Measurements from ENCODE around the gene FA2H.
"Not testable (repeated sequence)": the region's sequence is repeated elsewhere in the genome, so short reads cannot be mapped to it uniquely, and the experiment has no call there.

The FA2H gene

DNA sequence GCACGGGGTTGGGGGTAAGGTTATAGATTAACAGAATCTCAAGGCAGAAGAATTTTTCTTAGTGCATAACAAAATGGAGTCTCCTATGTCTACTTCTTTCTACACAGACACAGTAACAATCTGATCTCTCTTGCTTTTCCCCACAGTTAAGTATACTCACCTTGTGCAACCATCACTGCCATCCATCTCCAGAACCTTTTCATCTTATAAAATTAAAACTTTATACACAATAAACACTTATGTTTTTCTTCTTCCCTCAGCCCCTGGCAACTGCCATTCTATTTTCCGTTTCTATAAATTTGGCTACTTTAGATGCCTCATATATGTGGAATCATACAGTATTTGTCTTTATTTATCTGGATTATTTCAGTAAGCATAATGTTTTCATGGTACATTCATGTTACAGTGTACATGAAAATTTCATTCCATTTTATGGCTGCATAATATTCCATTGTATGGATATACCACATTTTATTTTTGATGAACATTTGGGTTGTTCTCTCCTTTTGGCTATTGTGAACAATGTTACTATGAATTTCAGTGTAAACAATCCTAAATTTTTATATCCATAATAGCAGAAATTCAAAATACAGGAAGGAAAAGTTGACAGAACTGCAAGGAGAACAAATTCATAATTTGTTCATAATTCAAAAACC is 25.7 kb upstream of the FA2H start:
- H3K4me3 ChIP-seq (ENCODE audit: control insufficient read depth in 1 of 7, extremely low read depth in 1 of 7, insufficient read depth in 4 of 7, low read depth in 2 of 7, low read length in 6 of 7), result no peak overlapping the region
- no peaks in the 10 kb centered on the region for H3K36me3 ChIP-seq (ENCODE audit: control insufficient read depth in 4 of 4, insufficient read depth in 4 of 4, low read length in 3 of 4)
- H3K27ac ChIP-seq (ENCODE audit: insufficient read depth in 1 of 2, low read depth in 1 of 2, low read length in 2 of 2, poor library complexity in 1 of 2, severe bottlenecking in 2 of 2), result no peak overlapping the region
- DNase-seq, result no peak
- ChIA-PET CTCF (no interaction called here), POLR2A (no interaction called here)
- H3K27me3 ChIP-seq (replicated peaks in 2 of 5; ENCODE audit: control insufficient read depth in 4 of 5, insufficient read depth in 5 of 5, low read length in 4 of 5), result peaks cover 0 to 2% (median 0%) of the 10 kb centered on the region in 5 experiments
- peaks cover 0 to 16% (median 4%) of the 10 kb centered on the region in 5 experiments for H3K9me3 ChIP-seq (ENCODE audit: control extremely low read depth in 1 of 5, control insufficient read depth in 4 of 5, insufficient read depth in 2 of 5, low read depth in 1 of 5, low read length in 4 of 5)
- no peaks in the 10 kb centered on the region for H3K4me1 ChIP-seq (ENCODE audit: control extremely low read depth in 1 of 4, control insufficient read depth in 4 of 4, insufficient read depth in 4 of 4, low read length in 3 of 4)
- no CpG with 5 or more reads among the region's 2 CpGs for WGBS (ENCODE audit: insufficient coverage)

DNA sequence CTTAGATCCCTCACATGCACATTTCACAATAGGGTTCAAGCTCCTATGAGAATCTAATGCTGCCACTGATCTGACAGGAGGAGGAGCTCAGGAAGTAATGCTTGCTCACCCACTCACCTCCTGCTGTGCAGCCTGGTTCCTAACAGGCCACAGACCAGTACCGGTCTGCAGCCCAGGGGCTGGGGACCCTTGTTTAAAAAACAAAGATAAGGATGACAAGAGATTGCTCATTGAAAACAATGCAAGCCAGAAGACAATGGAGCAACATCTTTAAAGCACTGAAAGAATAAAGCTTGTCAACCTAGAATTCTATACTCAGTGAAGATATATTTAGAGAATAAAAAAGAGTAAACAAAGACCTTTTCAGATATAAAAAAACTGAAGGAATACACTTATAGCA is 22.8 kb upstream of the FA2H start:
- no peak overlapping the region for H3K27ac ChIP-seq (ENCODE audit: insufficient read depth in 1 of 2, low read depth in 1 of 2, low read length in 2 of 2, poor library complexity in 1 of 2, severe bottlenecking in 2 of 2)
- ChIA-PET CTCF (interaction anchor here (1.4 kb wide), 1 partner anchor 16 kb away, joined by 4 read pairs; no protein-coding TSS in a partner anchor), POLR2A (no interaction called here)
- peaks cover 0 to 4% (median 0%) of the 10 kb centered on the region in 5 experiments for H3K27me3 ChIP-seq (replicated peaks in 2 of 5; ENCODE audit: control insufficient read depth in 4 of 5, insufficient read depth in 5 of 5, low read length in 4 of 5)
- H3K36me3 ChIP-seq (ENCODE audit: control insufficient read depth in 4 of 4, insufficient read depth in 4 of 4, low read length in 3 of 4), result no peaks in the 10 kb centered on the region
- no peaks in the 10 kb centered on the region for H3K4me1 ChIP-seq (ENCODE audit: control extremely low read depth in 1 of 4, control insufficient read depth in 4 of 4, insufficient read depth in 4 of 4, low read length in 3 of 4)
- peaks cover 0 to 11% (median 4%) of the 10 kb centered on the region in 5 experiments for H3K9me3 ChIP-seq (ENCODE audit: control extremely low read depth in 1 of 5, control insufficient read depth in 4 of 5, insufficient read depth in 2 of 5, low read depth in 1 of 5, low read length in 4 of 5)
- DNase-seq, result no peak
- H3K4me3 ChIP-seq (ENCODE audit: control insufficient read depth in 1 of 7, extremely low read depth in 1 of 7, insufficient read depth in 4 of 7, low read depth in 2 of 7, low read length in 6 of 7), result no peak overlapping the region
- no CpG with 5 or more reads among the region's 1 CpG for WGBS (ENCODE audit: insufficient coverage)

DNA sequence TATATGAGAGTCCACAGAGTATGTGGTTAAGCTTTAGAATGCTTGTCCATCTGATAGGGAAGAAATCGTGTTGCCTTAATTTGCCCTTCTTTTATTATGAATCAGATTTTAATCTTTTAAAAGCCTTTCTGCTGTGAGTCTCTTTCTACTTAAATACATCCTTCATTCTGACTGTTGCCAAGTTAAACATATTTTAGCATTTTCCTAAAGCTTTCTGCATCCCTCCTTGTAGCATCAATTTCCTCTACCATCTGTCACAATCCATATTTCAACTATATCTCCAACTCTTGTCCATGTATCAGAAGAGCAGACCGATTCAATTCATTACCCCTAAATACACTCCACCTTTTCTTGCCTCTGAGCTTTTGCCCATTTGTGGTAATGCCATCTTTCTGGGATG is 20.5 kb upstream of the FA2H start:
- 100% methylated on average over 1 of the region's 2 CpGs for WGBS (ENCODE audit: insufficient coverage)
- no peak for DNase-seq
- ChIA-PET POLR2A (no interaction called here), CTCF (interaction anchor here (0.8 to 1.5 kb wide), 3 partner anchors 9 to 68 kb away, joined by 3 to 4 read pairs (median 4); no protein-coding TSS in a partner anchor)
- H3K27me3 ChIP-seq (replicated peaks in 2 of 5; ENCODE audit: control insufficient read depth in 4 of 5, insufficient read depth in 5 of 5, low read length in 4 of 5), result peaks cover 0 to 4% (median 0%) of the 10 kb centered on the region in 5 experiments
- H3K4me1 ChIP-seq (ENCODE audit: control extremely low read depth in 1 of 4, control insufficient read depth in 4 of 4, insufficient read depth in 4 of 4, low read length in 3 of 4), result no peaks in the 10 kb centered on the region
- H3K4me3 ChIP-seq (ENCODE audit: control insufficient read depth in 1 of 7, extremely low read depth in 1 of 7, insufficient read depth in 4 of 7, low read depth in 2 of 7, low read length in 6 of 7), result no peak overlapping the region
- H3K27ac ChIP-seq (ENCODE audit: insufficient read depth in 1 of 2, low read depth in 1 of 2, low read length in 2 of 2, poor library complexity in 1 of 2, severe bottlenecking in 2 of 2), result no peak overlapping the region
- H3K36me3 ChIP-seq (ENCODE audit: control insufficient read depth in 4 of 4, insufficient read depth in 4 of 4, low read length in 3 of 4), result no peaks in the 10 kb centered on the region
- peaks cover 0 to 7% (median 0%) of the 10 kb centered on the region in 5 experiments for H3K9me3 ChIP-seq (ENCODE audit: control extremely low read depth in 1 of 5, control insufficient read depth in 4 of 5, insufficient read depth in 2 of 5, low read depth in 1 of 5, low read length in 4 of 5)

DNA sequence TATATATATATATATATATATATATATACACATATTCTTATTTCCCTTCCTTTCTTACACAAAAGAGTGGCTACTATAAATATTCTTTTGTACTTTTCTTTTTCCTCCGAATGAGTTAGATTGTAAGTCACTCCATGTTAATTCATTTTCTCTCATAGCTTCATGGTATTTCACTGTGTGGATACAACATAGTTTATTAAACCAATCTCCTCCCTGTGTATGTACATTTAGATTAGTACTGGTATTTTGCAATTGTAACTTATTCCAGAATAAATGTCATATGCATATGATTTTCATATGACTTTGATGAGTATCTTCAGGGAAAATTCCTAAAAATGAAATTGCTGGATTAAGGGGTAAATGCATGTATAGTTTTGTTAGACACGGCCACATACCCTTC is 20.0 kb upstream of the FA2H start:
- no peak overlapping the region for H3K4me3 ChIP-seq (ENCODE audit: control insufficient read depth in 1 of 7, extremely low read depth in 1 of 7, insufficient read depth in 4 of 7, low read depth in 2 of 7, low read length in 6 of 7)
- POLR2A ChIA-PET, result no interaction called here
- DNase-seq, result no peak
- H3K9me3 ChIP-seq (ENCODE audit: control extremely low read depth in 1 of 5, control insufficient read depth in 4 of 5, insufficient read depth in 2 of 5, low read depth in 1 of 5, low read length in 4 of 5), result peaks cover 0 to 7% (median 0%) of the 10 kb centered on the region in 5 experiments
- CTCF ChIA-PET, result interaction anchor here (1.3 to 1.5 kb wide), 2 partner anchors 10 to 17 kb away, joined by 4 read pairs; no protein-coding TSS in a partner anchor
- H3K27me3 ChIP-seq (replicated peaks in 2 of 5; ENCODE audit: control insufficient read depth in 4 of 5, insufficient read depth in 5 of 5, low read length in 4 of 5), result peaks cover 0 to 4% (median 0%) of the 10 kb centered on the region in 5 experiments
- H3K36me3 ChIP-seq (ENCODE audit: control insufficient read depth in 4 of 4, insufficient read depth in 4 of 4, low read length in 3 of 4), result no peaks in the 10 kb centered on the region
- WGBS (ENCODE audit: insufficient coverage), result no CpG with 5 or more reads among the region's 2 CpGs
- no peak overlapping the region for H3K27ac ChIP-seq (ENCODE audit: insufficient read depth in 1 of 2, low read depth in 1 of 2, low read length in 2 of 2, poor library complexity in 1 of 2, severe bottlenecking in 2 of 2)
- H3K4me1 ChIP-seq (ENCODE audit: control extremely low read depth in 1 of 4, control insufficient read depth in 4 of 4, insufficient read depth in 4 of 4, low read length in 3 of 4), result no peaks in the 10 kb centered on the region

DNA sequence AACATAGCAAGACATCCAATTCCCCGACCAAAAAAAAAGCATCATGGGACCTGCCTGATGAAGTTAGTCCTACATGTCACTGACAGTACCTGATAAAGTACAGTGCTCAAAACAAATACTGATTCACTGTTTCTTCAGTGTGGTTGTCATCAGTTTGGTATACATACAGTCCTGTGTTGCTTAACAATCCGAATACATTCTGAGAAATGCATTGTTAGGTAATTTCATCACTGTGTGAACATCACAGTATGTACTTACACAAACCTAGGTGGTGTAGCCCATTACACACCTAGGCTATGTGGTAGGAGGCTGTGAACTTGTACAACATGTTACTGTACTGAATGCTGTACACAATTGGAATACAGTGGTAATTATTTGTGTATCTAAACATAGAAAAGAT is 19.0 kb upstream of the FA2H start:
- H3K27me3 ChIP-seq (replicated peaks in 2 of 5; ENCODE audit: control insufficient read depth in 4 of 5, insufficient read depth in 5 of 5, low read length in 4 of 5), result peaks cover 0 to 4% (median 0%) of the 10 kb centered on the region in 5 experiments
- peaks cover 0 to 7% (median 2%) of the 10 kb centered on the region in 5 experiments for H3K9me3 ChIP-seq (ENCODE audit: control extremely low read depth in 1 of 5, control insufficient read depth in 4 of 5, insufficient read depth in 2 of 5, low read depth in 1 of 5, low read length in 4 of 5)
- no peaks in the 10 kb centered on the region for H3K4me1 ChIP-seq (ENCODE audit: control extremely low read depth in 1 of 4, control insufficient read depth in 4 of 4, insufficient read depth in 4 of 4, low read length in 3 of 4)
- no peak overlapping the region for H3K27ac ChIP-seq (ENCODE audit: insufficient read depth in 1 of 2, low read depth in 1 of 2, low read length in 2 of 2, poor library complexity in 1 of 2, severe bottlenecking in 2 of 2)
- ChIA-PET CTCF (interaction anchor here (0.6 kb wide), 1 partner anchor 17 kb away, joined by 3 read pairs; no protein-coding TSS in a partner anchor), POLR2A (no interaction called here)
- H3K4me3 ChIP-seq (ENCODE audit: control insufficient read depth in 1 of 7, extremely low read depth in 1 of 7, insufficient read depth in 4 of 7, low read depth in 2 of 7, low read length in 6 of 7), result no peak overlapping the region
- WGBS (ENCODE audit: insufficient coverage), result 100% methylated on average over 1 of the region's 2 CpGs
- no peak for DNase-seq
- no peaks in the 10 kb centered on the region for H3K36me3 ChIP-seq (ENCODE audit: control insufficient read depth in 4 of 4, insufficient read depth in 4 of 4, low read length in 3 of 4)

DNA sequence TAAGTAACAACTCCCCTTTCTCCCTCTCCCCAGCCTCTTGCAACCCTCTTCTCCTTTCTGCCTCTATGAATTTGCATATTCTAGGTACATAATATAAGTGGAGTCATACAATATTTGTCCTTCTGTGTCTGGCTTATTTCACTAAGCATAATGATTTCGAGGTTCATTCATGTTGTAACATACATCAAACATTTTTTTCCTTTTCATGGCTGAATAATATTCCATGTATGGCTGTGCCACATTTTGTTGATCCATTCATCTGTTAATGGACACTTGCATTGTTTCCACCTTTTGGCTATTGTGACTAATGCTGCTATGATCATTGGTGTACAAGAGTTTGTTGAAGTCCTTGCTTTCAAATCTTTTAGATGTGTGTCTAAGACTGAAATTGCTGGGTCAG is 17.6 kb upstream of the FA2H start:
- no peak overlapping the region for H3K27ac ChIP-seq (ENCODE audit: insufficient read depth in 1 of 2, low read depth in 1 of 2, low read length in 2 of 2, poor library complexity in 1 of 2, severe bottlenecking in 2 of 2)
- no peak overlapping the region for H3K4me3 ChIP-seq (ENCODE audit: control insufficient read depth in 1 of 7, extremely low read depth in 1 of 7, insufficient read depth in 4 of 7, low read depth in 2 of 7, low read length in 6 of 7)
- no peak for DNase-seq
- H3K36me3 ChIP-seq (ENCODE audit: control insufficient read depth in 4 of 4, insufficient read depth in 4 of 4, low read length in 3 of 4), result no peaks in the 10 kb centered on the region
- POLR2A ChIA-PET, result no interaction called here
- CTCF ChIA-PET, result no interaction called here
- H3K9me3 ChIP-seq (ENCODE audit: control extremely low read depth in 1 of 5, control insufficient read depth in 4 of 5, insufficient read depth in 2 of 5, low read depth in 1 of 5, low read length in 4 of 5), result peaks cover 0 to 5% (median 2%) of the 10 kb centered on the region in 5 experiments
- WGBS (ENCODE audit: insufficient coverage), result no CpG with 5 or more reads among the region's 1 CpG
- H3K4me1 ChIP-seq (ENCODE audit: control extremely low read depth in 1 of 4, control insufficient read depth in 4 of 4, insufficient read depth in 4 of 4, low read length in 3 of 4), result no peaks in the 10 kb centered on the region
- peaks cover 0 to 4% (median 0%) of the 10 kb centered on the region in 5 experiments for H3K27me3 ChIP-seq (replicated peaks in 2 of 5; ENCODE audit: control insufficient read depth in 4 of 5, insufficient read depth in 5 of 5, low read length in 4 of 5)

DNA sequence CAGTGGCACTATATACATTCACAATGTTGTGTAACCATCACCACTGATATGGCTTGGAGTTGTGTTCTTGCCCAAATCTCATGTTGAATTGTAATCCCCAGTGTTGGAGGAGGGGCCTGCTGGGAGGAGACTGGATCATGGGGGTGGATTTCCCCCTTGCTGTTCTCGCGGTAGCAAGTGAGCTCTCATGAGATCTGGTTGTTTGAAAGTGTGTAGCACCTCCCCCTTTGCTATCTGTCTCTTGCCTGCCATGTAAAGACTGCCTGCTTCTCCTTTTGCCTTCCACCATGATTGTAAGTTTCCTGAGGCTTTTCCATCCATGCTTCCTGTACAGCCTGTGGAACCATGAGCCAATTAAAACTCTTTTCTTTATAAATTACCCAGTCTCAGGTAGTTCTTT is 17.1 kb upstream of the FA2H start:
- CTCF ChIA-PET; H3K27me3 ChIP-seq (replicated peaks in 2 of 5; ENCODE audit: control insufficient read depth in 4 of 5, insufficient read depth in 5 of 5, low read length in 4 of 5): not testable (repeated sequence)

More for the DNA sequence above, 17.1 kb upstream of the FA2H start:
- H3K36me3 ChIP-seq (ENCODE audit: control insufficient read depth in 4 of 4, insufficient read depth in 4 of 4, low read length in 3 of 4); POLR2A ChIA-PET; H3K9me3 ChIP-seq (ENCODE audit: control extremely low read depth in 1 of 5, control insufficient read depth in 4 of 5, insufficient read depth in 2 of 5, low read depth in 1 of 5, low read length in 4 of 5); H3K27ac ChIP-seq (ENCODE audit: insufficient read depth in 1 of 2, low read depth in 1 of 2, low read length in 2 of 2, poor library complexity in 1 of 2, severe bottlenecking in 2 of 2); DNase-seq; H3K4me3 ChIP-seq (ENCODE audit: control insufficient read depth in 1 of 7, extremely low read depth in 1 of 7, insufficient read depth in 4 of 7, low read depth in 2 of 7, low read length in 6 of 7); H3K4me1 ChIP-seq (ENCODE audit: control extremely low read depth in 1 of 4, control insufficient read depth in 4 of 4, insufficient read depth in 4 of 4, low read length in 3 of 4): not testable (repeated sequence)
- WGBS (ENCODE audit: insufficient coverage), result no CpG with 5 or more reads among the region's 2 CpGs
